Stimulated activated CD4-positive, alpha-beta T cell treated with anti-CD3 and anti-CD28 coated beads, Interleukin-12 subunit alpha, Interleukin-12 subunit beta, amount 100 ng/mL, for 24 hours (primary cell): Measurements from ENCODE around the gene TESK2.
A peak's percentile ranks its signal among the peaks of the same experiment; 100 is the strongest.
"Not testable (repeated sequence)": the region's sequence is repeated elsewhere in the genome, so short reads cannot be mapped to it uniquely, and the experiment has no call there.

Source experiments
- DNase-seq, 2 experiments: peaks; one replicate each; pipeline ENCODE4 v3.0.0-alpha.2; 2020; ENCODE audit warnings: low read depth in 2 of 2

TESK2 gene

DNA sequence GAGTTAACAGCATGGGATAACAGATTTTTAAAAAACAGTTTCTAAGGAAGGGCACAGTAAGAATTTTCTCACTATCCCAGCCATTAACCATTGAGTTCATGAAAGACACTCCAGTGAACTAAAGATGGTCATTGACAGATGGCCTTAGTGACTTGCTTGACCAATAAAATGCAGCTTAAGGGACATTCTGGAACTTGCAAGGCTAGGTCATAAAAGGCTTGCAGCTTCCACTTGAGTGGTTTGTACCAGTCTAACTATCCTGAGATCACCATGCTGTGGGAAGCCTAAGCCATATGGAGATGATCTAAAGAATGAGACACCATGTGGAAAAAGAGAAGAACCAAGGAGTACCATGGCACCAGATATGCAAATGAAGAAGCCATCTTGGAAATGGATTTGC, 112.8 kb downstream of the TESK2 start:
- no peak for DNase-seq

DNA sequence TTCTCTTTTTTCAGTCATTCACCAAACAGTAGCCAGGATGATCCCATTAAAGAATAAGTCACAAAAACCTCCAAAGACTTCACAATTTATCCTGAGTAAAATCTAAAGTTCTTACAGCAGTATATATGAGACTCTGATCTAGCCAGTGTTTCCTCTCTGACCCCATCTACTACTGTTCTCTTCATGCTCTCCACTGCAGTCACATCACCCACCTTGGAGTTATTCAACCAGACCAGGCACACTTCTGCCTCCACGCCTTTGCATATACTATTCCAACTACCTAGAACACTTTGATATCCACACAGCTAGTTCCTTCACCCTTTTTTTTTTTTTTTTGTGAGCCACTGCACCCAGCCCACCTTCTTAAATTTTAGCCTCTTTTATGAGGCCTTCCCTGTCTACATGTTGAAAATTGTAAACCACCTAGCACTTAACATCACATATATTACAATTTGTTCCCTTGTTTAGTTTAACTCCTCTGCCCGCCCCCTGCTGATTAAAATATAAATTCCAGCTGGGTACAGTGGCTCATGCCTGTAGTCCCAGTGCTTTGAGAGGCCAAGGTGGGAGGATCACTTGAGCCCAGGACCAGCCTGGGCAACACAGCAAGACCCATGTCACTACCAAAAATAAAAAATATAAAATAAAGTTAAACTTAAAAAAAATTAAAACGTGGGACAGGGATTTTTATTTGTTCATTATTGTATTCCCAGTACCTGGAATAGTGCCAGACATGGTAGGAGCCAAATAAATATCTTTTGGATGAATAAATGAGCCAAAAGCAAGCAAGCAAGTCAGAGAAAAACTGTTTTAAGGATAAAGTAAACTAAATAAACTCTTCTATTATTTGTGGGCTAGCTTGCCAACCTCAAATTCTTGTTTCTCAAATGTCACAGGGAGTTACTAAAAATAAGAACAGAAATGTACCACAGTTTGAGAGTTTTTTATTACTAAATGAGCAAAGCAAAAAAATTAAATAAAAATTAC, 115.6 kb downstream of the TESK2 start:
- no peak for DNase-seq

DNA sequence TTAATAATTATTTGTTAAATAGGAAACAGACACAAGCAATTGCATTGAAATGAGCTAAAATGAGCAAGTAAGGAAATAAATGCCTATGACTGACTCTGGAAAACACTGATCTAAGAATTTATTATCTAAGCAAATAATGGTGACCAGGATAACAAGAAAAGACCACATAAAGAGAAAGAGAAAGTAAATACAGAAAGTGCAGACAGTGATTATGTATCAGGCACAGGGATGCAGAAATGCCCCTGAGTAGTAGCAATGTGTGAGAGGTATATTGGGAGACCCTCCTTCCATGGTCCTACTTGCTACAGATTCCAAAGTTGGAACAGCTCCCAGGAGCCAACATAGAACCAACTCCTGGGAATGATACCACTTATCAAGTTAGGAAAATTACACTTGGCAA, 117.4 kb downstream of the TESK2 start:
- DNase-seq = no peak

DNA sequence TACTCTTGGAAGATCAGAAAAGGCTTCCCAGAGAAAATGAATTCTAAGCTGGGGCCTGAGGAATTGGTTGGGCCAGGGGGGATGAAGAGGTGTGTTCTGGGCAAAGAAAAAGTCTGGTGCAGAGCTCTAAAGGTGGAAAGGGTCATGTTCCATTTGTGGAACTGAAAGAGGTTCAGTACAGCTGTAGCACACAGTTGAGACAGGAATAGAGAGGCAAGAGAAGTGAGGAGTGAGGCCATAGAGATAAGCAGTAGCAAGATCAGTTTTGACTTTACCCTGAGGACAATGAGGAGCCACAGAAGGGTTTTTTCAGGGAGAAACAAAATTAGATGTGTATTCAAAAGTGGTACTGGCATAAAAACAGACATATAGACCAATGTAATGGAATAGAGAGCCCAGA, 120.4 kb downstream of the TESK2 start:
- no peak for DNase-seq

DNA sequence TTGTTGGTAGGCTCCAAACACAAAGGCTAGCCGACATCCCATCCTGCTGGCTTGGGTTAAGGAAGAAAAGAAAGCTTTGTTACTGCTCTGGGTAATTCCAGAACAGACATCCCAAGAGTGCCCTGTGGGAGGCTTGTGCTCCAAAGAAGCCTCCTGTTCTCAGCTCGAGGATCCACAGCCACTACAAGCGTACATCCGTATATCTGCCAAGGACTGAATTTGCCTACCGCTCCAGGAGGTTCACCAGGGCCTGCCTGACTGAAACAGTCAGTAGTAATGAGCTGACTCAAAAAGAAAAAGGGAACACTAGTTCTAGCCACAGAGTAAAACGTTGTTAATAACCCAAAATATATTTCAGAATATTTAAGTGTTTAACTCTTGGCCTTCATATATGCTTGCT, 125.9 kb downstream of the TESK2 start:
- DNase-seq = no peak

DNA sequence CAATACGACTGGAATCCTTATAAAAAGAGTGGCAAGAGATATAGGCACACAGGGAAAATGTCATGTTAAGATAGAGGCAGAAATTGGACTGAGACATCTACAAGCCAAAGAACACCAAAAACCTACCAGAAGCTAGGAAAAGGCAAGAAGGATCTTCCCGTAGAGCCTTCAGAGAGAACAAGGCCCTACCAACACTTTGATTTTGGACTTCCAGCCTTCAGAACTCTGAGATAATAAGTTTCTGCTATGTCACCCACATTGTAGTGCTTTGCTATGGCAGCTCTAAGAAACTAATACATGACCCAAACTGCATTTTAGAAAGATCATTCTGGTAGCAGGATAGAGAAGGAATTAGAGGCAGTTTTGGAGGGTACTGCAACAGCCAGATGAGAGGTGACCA, 126.7 kb downstream of the TESK2 start:
- no peak for DNase-seq

DNA sequence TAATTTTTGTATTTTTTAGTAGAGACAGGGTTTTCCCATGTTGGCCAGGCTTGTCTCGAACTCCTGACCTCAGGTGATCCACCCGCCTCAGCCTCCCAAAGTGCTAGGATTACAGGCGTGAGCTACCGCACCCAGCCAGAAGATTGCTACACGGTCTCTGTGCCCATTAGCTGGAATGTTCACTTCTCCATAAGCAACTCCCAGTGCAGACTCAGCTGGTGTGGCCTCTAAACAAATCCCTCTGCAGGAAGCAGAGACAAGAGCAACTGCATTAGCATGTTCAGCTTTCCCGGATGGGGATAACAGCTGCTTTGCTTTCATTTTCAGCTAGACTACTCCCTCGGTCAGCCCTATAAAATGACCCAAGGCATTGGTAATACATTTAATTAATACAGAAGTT, 130.0 kb downstream of the TESK2 start:
- DNase-seq = not testable (repeated sequence)

DNA sequence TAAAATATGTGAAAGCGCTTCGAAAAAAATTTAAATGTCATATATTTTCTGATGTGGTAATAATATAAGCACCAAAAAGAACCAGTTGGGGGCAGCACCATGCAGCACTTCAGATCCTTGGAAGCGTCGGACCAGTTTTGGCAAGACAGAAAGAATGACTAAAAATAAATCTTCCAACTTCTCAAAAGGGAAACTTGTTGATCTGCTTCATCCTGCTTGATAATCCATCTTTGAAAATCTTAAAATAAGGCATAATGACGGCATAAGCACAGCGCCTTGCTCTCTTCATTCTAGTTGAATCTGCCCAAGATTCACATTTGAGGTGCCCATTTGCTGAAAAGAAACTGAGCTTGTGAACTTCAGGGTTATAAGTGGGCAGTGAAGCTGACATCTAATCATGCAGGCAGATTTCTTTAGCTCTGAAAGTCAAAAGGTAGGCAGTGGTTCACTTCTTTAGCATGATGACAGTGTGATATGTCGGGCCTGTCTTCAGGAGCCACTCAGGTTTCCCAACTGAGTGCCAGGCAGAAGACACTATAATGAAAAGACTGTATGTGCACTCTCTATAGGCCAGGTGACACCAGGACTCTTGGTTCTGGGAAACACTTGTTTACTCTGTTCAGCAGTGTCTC, 131.0 kb downstream of the TESK2 start:
- peak in 1 of 2 experiments; percentile 50 for DNase-seq

DNA sequence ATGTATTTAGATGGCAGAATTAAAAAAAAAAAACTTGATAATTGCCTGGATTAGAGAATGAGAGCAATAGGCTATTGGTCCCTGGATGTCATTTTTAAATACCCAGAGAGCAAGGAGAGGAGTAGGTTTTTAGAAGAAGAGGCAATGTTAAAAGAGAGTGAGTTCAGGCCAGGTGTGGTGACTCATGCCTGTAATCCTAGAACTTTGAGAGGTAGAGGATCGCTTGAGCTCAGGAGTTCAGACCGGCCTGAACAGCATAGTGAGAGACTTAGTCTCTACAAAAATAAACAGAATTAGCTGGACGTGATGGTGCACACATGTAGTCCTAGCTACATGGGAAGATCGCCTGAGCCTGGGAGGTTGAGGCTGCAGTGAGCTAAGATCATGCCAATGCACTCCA, 134.8 kb downstream of the TESK2 start:
- no peak for DNase-seq

DNA sequence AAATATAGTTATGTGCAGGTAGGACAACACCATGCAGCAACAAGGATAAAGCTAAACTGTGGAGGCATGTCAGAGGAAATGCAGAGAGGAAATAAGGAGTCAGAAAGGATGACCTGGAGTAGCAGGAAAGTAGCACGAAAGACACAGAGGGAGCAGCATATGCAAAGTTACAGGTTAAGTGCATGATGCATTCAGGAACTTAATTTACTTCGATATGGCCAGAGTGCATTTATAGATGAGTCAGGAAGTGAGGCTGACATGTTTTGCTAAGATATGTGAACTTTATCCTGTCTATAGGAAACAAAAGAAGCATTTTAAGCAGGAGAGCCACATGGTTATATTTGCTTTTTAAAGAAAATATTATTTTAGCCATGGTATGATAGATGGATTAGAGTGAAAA, 135.3 kb downstream of the TESK2 start:
- DNase-seq = no peak

DNA sequence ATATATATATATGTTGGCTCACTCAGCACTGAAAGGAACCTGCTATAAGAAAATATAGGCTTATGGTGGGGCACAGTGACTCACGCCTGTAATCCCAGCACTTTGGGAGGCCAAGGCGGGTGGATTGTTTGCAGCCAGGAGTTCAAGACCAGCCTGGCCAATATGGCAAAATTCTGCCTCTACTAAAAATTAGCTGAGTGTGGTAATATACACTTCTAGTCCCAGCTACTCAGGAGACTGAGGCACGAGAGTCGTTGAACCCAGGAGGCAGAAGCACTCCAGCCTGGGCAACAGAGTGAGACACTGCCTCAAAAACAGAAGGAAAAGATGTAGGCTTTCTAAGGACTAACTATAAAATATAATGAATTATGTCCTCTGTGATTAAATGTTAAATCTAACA, 136.1 kb downstream of the TESK2 start:
- DNase-seq = no peak

DNA sequence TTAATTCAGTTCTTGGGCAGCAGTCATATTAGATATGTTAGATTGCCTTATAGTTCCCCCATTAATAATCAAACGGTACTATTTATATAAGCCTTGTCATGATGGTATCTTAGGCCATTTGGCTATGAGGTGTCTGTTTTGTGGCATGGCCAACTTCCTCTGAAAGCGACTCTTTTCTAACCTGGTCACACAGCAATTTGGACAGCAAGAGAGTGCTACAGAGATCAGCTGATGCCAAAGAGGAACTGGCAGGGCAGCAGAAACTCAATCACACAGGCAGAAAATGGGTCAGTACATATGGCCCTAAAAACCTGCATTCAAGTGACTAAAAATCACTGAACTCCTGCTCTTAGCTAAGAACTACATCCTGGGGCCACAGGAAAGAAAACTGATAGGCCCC, 137.3 kb downstream of the TESK2 start:
- no peak for DNase-seq

DNA sequence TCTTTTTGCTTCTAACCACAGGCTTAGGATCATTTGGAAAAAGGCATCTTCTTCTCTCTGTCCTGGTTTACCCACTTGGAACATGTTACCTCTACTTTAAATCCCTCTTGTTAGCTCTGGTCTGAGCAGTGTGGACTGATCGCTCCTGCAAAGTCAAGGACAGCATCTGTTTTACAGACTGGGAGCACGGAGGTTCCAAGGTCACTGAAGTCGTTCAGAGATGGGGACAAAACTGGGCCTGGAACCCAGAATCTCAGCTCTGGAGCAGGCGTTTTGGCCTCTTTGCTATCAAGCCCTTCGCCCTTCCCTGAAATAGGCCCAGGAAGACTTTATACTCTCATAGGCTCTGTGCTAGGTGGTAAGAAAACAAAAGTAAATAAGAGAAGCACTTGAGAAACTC, 139.5 kb downstream of the TESK2 start:
- DNase-seq = no peak

DNA sequence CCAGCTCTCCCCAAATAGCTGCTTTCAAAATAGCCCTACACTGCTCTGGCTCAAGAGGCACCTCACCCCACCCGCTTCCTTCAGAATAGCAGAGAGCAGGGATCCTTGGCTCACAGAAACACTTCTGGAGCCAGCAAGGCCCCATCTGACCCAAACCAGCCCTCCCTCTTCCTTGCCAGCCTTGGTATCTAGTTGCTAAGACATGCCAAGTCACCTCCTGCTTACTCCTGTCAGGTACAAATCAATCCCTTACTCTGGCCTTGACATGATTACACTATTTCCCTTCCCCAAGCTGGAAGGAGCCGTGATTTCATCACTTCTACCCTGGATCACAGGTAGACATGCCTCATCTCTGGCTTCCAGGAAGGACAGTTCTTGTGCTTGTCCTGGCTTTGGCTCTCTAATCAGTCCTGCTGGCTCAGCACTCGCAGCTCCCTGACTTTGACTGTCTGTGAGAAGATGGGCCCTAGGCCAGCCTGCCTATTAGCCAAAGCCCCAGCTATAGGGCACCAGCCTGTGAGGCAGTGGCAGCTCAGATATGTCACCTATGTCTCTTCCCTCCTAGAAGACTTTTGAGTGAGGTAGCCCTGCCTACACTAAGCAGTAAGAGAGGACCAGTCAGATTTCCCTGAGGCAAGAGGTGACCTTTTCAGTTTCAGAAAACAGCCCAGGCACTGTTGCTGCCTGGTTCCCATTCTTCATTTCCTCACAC, 141.8 kb downstream of the TESK2 start:
- no peak for DNase-seq

DNA sequence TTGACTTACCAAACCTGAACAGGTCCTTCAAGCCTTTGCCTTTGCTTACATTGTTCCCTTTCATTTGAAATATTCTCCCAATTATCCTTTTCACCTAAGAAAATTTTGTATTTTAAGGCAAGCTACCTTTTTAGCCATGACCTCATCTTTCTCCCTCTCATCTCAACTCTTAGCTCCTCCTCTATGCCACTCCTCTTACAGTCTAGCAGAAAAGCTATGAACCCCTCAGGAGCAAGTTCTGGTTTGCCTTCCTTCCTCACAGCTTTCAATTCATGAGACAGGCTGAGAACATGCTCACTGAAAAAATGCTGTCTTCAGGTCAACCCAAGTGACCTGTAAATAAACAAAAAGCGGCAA, 142.4 kb downstream of the TESK2 start:
- DNase-seq = no peak

DNA sequence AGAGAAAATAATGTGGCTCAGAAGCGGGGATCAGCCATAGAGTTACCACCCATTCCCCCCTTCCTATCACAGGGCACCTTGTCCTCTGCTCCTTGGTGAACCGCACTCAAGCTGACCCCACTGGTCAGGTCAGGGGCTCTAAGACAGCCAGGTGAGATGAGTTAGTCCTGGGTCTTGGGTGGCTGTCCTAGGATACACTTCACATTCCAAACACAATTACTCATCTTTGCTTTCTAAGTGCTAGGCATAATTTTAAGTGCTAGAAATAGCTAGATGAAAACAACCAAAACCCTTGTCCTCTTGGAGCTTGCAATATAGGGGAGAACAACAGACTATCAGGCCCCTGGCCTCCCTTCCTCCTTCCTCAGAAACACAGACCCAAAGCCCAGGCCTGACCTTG, 142.9 kb downstream of the TESK2 start:
- no peak for DNase-seq

DNA sequence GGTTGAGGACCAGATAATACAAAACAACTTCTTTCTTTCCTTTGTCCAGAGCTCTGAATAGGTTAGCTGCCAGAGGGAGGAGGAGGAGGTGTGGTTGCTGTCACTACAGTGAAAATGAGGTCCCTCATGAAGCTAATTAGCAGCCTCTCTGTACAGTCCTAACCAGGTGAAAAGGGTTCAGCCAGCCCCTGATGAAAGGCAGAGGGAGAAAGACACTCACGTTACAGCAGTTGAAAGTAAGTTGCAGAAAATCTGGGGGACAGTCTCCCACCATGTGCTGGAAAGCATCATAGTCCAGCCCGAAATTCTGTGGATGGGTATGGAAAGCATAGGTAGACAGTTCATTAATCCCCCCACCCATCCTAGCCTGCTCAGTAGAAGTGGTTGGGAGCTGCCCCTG, 144.5 kb downstream of the TESK2 start:
- no peak for DNase-seq

DNA sequence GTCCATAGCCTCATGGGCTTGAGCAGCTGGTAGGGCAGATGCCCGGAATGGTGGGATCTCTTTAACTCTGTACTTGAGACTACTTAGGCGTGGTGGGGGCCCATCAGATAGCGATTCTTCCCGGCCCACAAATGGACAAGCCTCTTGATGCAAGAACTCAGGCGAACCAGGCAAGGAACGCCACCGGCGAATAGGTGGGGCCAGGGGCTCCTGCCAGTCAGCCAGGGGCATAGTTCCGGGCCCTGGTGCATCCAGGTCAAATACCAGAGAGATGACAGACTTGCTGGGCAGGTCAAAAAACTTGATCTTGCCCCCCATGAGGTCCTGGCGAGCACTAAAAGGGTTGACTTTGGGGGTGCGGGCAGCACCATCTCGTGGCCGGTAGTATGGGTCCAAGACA, 145.9 kb downstream of the TESK2 start:
- DNase-seq = no peak

DNA sequence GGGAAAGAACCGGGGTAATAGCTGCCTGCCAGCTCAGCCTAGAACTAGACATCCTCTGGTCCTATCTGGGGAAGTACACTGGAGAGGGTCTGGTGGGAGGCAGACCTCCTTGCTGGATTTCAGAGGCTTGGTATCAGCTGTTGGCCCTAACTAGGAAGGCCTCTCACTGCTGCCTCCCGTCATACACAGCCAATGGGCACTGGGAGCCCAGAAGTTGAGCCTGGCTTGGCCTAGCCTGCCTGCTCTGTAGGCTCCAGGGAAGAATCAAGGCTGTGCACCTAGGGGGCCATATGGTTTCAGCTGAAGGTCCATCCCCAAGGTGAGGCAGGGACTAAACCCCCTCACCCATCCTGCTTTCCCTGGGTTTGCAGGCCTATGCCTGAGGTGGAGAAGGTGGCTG, 146.5 kb downstream of the TESK2 start:
- no peak for DNase-seq

DNA sequence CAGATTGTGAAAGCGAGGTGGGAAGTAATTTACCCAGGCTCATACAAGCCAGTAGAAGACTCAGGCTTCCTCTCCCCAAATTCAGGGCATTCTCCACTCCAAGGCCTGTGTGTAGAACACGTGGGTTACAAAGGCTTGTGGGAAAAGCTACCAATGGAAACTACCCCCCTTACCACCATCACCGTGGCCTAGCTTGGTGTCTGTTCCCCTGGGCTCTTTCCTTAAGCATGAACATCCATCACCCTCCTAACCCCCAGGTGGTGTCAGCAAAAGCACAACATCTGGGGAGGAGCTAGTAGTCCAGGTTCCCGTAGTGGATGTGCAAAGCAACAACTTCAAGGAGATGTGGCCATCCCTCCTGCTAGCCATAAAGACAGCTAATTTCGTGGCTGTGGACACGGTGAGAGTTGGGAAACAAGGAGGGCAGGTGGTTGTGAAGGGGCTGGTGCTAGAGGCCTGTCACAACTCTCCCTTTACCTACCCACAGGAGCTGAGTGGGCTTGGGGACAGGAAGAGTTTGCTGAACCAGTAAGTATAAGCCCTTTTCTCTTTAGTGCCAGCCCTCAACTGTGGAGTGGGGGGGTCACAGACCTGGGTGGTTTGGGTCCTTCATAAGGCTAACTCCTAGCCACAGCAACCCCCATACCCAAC, 150.0 kb downstream of the TESK2 start:
- DNase-seq = no peak

DNA sequence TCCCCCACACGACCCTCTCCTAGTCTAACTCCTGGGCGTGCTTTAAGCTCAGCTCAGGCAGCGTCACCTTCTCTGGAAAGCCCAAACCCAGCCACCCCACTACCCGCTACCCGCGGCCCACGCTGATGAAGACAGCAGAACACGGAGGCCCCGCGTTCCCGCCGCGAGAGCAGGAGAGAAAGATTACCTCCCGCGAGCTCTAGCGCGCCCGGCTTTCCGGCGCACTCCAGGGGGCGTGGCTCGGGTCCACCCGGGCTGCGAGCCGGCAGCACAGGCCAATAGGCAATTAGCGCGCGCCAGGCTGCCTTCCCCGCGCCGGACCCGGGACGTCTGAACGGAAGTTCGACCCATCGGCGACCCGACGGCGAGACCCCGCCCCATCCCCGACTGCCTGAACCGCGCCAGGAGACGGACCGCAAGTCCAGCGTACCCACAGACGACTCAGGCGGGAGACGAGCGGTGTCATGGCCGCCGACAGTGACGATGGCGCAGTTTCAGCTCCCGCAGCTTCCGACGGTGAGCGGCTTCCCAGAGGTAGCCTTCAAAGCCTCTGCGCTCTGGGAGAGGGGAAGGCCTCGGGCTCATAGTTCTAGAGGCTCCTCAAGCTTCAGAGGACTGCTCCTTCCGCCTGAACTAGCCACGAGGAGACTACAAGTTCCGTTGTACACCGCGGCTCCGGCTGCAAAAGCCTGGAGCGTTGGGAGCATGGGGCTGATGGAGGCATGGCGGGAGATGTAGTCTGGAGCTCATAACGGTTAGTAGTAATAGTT, 151.0 kb downstream of the TESK2 start, which contains the start of the genes MUTYH and TOE1:
MUTYH (minus strand) TSS at position 652 of the 770 bp plus-strand sequence. CDS start 5,935 bp downstream, outside the sequence.
TOE1 (plus strand) TSS at position 382 of the 770 bp plus-strand sequence; CDS start at position 465, 83 bp downstream.
- peak; percentile 89 to 99 for DNase-seq
